T-cell (primary cell): ENCODE data around the gene SCLT1. TPM values are rescaled to one million over a fixed set of nuclear protein-coding genes. Genes with fewer than 3 reads are reported as not detected.

ENCODE experiments used
- ATAC-seq, 4 experiments: fragments of 200-7000 bp in 3 of 4; fragments of 150-1000 bp in 1 of 4; cut with Tn5 transposase; replicated peaks in 1 of 4; 1 replicate in 3 of 4; 2 replicates in 1 of 4; pipeline ENCODE4 v1.10.0; 2021; ENCODE audit warnings: moderate library complexity in 3 of 4, mild to moderate bottlenecking in 2 of 4, moderate number of reproducible peaks in 1 of 4
- CTCF ChIA-PET, 2 donors: fragments of 300-600 bp; sonication (Branson Sonifier 250); formaldehyde crosslinking; loops; one replicate each; lab custom pipeline; 2022; ENCODE audit warnings: antibody characterized with exemption in 2 of 2; lab: Charles Lee
- POLR2A ChIA-PET, 2 donors: fragments of 300-600 bp; sonication (Branson Sonifier 250); formaldehyde crosslinking; loops; one replicate each; lab custom pipeline; 2022; ENCODE audit warnings: antibody characterized with exemption in 2 of 2; lab: Charles Lee
- DNase-seq, 35 experiments: peaks; one replicate each; pipeline versions ENCODE4 v3.0.0 to v3.0.0-alpha.2; 2013 to 2023
- H3K27ac ChIP-seq: one replicate; pipeline ENCODE4 v1.5.1; 2013; ENCODE audit warnings: low read length
- H3K27me3 ChIP-seq, 2 experiments: replicated peaks in 1 of 2; 1 replicate in 1 of 2; 2 replicates in 1 of 2; pipeline versions ENCODE4 v1.6.1 to v1.7.0; 2013; ENCODE audit warnings: low read length in 1 of 2, mixed read lengths in 1 of 2; ENCODE audit not compliant: control insufficient read depth in 2 of 2, insufficient read depth in 2 of 2; ENCODE audit errors: extremely low read depth in 1 of 2
- H3K36me3 ChIP-seq, 2 donors: 1 replicate in 1 of 2; 2 replicates in 1 of 2; pipeline versions ENCODE4 v1.6.1 to v1.7.0; 2013; ENCODE audit warnings: low read length in 1 of 2; ENCODE audit not compliant: control insufficient read depth in 2 of 2, insufficient read depth in 1 of 2; ENCODE audit errors: extremely low read depth in 1 of 2
- H3K4me1 ChIP-seq, 2 experiments: 1 replicate in 1 of 2; 2 replicates in 1 of 2; pipeline versions ENCODE4 v1.6.1 to v1.7.0; 2013; ENCODE audit warnings: low read length in 2 of 2, mixed read lengths in 1 of 2; ENCODE audit not compliant: insufficient read depth in 2 of 2, control insufficient read depth in 1 of 2; ENCODE audit errors: extremely low read depth in 1 of 2
- H3K4me3 ChIP-seq, 2 donors: 1 replicate in 1 of 2; 2 replicates in 1 of 2; pipeline versions ENCODE4 v1.5.1 to v1.7.0; 2013; ENCODE audit warnings: mild to moderate bottlenecking in 2 of 2, low read length in 1 of 2, moderate library complexity in 1 of 2; ENCODE audit not compliant: control insufficient read depth in 1 of 2; ENCODE audit errors: extremely low read depth in 1 of 2
- H3K9me3 ChIP-seq: 2 replicates; pipeline ENCODE4 v1.7.0; 2013
- H3K27ac Mint-ChIP-seq, 2 donors: one replicate each; pipeline ENCODE4 v1.8.0; 2020 to 2021; ENCODE audit warnings: mild to moderate bottlenecking in 2 of 2, mixed read lengths in 2 of 2
- H3K27me3 Mint-ChIP-seq, 2 donors: one replicate each; pipeline ENCODE4 v1.8.0; 2021 to 2022; ENCODE audit warnings: mixed read lengths in 2 of 2
- H3K36me3 Mint-ChIP-seq: one replicate; pipeline ENCODE4 v1.8.0; 2021; ENCODE audit warnings: mixed read lengths
- H3K4me1 Mint-ChIP-seq, 3 donors: one replicate each; pipeline ENCODE4 v1.8.0; 2020 to 2022; ENCODE audit warnings: mixed read lengths in 3 of 3, mild to moderate bottlenecking in 1 of 3
- H3K4me3 Mint-ChIP-seq, 3 donors: one replicate each; pipeline ENCODE4 v1.8.0; 2020 to 2022; ENCODE audit warnings: mild to moderate bottlenecking in 3 of 3, mixed read lengths in 3 of 3, moderate library complexity in 3 of 3
- H3K9me3 Mint-ChIP-seq, 3 donors: one replicate each; pipeline ENCODE4 v1.8.0; 2020 to 2022; ENCODE audit warnings: mixed read lengths in 3 of 3
- WGBS: methylation state at CpG from one replicate; pipeline ENCODE4 v1.1.5; 2013; ENCODE audit warnings: missing lambda C conversion rate; ENCODE audit not compliant: insufficient coverage; 5-methylcytosine and 5-hydroxymethylcytosine counted together
- total RNA-seq, 35 experiments: library from RNA in 6 of 35; stranded (reverse) in 6 of 35; fragments of 120-200 nt in 1 of 35; gene quantifications; one replicate each; pipeline versions ENCODE4 v1.2.1 to v1.2.4 and lab custom pipeline; 2013 to 2026

The SCLT1 gene
- total RNA-seq, 5 donors from 2014 or later (not counting 1 experiment from before 2014, with no cell fraction given), result 16.2 to 25.8 (median 20.2) TPM

DNA sequence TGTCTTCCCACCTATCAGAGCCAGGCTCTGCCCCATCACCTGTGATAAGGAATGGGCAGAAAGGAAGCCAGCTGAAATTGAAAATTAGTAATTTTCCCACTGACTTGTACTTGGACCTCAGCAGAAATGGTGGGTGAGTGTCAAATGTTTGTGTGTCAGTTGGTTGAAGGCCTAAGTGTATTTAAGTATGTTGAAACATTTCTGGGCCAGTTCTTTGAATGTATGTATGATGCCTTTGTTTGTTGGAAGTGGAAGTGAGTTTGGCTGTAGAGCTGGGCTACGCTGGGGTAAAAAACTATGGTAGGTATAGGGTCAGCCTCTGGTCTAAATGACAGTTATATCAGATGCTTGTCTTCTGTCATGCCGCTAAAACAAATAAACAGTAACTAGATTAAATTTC lies 256.1 kb downstream of the SCLT1 start:
- Mint-ChIP-seq H3K36me3 (peaks cover 23% of the 10 kb centered on the region), H3K9me3 (no peaks in the 10 kb centered on the region), H3K4me3 (no peak overlapping the region), H3K27me3 (no peaks in the 10 kb centered on the region), H3K4me1 (peaks cover 70 to 80% (median 79%) of the 10 kb centered on the region in 3 donors), H3K27ac (no peak overlapping the region)
- H3K4me3 ChIP-seq, result no peak overlapping the region
- ChIA-PET POLR2A (no interaction called here), CTCF (no interaction called here)
- peaks cover 4 to 14% of the 10 kb centered on the region in 2 experiments for H3K4me1 ChIP-seq
- peaks cover 8 to 35% of the 10 kb centered on the region in 2 donors for H3K36me3 ChIP-seq
- ATAC-seq, result no peak
- WGBS, result no CpG with 5 or more reads among the region's 2 CpGs
- H3K27ac ChIP-seq, result no peak overlapping the region
- no peak for DNase-seq
- no peaks in the 10 kb centered on the region for H3K27me3 ChIP-seq
- H3K9me3 ChIP-seq, result no peaks in the 10 kb centered on the region

DNA sequence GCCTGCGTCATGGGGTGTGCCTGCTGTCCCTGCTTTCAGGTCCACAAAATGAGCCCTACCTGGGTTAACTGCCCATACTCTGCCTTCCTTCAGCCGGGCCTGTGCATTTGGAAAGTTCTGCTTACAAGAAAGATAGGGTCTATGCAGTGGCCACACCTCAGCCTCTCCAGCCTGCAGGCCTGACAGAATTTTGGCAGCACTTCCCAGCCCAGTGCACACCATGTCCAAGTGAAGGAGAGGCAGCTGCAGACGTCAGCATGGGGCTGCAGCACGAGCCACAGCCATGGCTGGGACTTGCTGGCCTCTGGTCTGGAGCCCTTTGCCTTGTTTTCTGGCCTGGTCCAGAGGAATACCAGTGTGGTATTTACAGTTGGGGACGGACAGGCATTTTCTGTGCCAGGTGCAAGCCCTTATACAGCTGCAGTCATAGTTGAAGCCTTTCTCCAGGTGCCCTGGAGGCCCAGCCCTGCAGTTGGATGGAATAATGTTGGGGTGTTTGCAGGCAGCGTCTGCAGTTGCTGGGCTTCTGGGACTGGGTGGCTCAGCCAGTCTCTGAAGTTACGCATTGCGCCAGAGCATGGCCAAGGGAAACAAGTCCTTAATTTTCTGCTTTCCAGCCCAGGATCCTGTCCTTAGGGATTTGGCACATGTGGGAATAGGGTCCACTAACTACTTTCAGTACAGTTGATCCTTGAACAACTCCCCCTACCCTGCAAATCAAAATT lies 257.7 kb downstream of the SCLT1 start:
- CTCF ChIA-PET, result no interaction called here

More for the DNA sequence above, 257.7 kb downstream of the SCLT1 start:
- POLR2A ChIA-PET, result no interaction called here
- Mint-ChIP-seq H3K4me1 (peaks cover 74 to 84% (median 81%) of the 10 kb centered on the region in 3 donors), H3K27me3 (no peaks in the 10 kb centered on the region), H3K4me3 (no peak overlapping the region), H3K9me3 (no peaks in the 10 kb centered on the region), H3K36me3 (peaks cover 26% of the 10 kb centered on the region), H3K27ac (peak overlapping the region in 1 of 2 donors; percentile 8)
- Histone ChIP-seq H3K27me3 (no peaks in the 10 kb centered on the region), H3K9me3 (no peaks in the 10 kb centered on the region), H3K4me3 (no peak overlapping the region), H3K4me1 (peaks cover 2 to 12% of the 10 kb centered on the region in 2 experiments), H3K36me3 (peaks cover 13 to 44% of the 10 kb centered on the region in 2 donors), H3K27ac (no peak overlapping the region)
- ATAC-seq, result no peak
- WGBS, result 94% methylated on average over 4 of the region's 8 CpGs
- no peak for DNase-seq

Other genes starting within 250 kb of the SCLT1 start
- gene C4orf33, start 2.6 kb upstream of the SCLT1 start, total RNA-seq, result 10 to 100 TPM in 1 of 5 donors, 1 to 10 TPM in 4; 4.0 to 12.0 (median 4.4) TPM